HG03520 (cell line): Measurements from ENCODE around the gene OLFML2B.
A peak's percentile ranks its signal among the peaks of the same experiment; 100 is the strongest.

Experiments used
- ATAC-seq: cut with Tn5 transposase; IDR thresholded peaks from one replicate; pipeline ENCODE4 v1.9.1; 2021; ENCODE audit warnings: mild to moderate bottlenecking, moderate library complexity; ENCODE audit not compliant: unreplicated experiment

Gene OLFML2B

DNA sequence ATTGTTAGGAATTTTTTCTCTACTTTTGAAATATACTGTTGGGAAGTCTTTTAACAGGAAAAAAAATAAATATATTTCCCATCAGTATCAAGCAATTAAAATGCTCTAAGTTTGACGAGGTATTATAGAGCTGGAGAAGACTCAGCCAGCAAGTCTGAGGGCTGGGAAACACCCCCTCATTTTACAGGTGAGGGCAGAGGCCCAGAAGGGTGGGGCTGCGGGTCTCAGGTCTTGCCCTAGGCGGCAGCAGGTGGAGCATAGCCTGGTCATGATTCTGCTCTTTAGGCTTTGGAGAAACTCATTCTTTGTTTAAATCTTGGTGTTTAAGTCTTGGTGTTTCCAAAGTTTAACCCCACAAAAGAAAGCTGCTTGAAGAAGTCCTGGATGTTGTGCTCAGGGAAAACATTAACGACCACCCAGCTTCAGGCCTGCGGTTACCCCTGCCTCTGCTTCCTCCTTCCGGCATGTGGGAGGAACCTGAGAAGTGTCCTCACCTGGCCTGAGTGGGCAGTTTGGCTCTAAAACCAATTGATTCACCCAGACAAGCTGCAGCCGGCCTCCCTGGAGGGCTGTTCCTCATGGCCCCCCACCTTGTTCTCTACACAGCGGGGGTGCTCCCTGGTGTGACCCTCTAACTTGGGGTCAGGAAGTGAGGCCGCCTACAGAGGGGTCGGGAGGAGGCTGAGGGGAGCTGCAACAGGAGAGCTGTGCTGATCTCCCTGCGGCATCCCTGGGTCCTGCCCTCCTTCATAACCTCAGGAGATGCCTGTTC is 41.7 kb downstream of the OLFML2B start:
- no peak for ATAC-seq

- ATAC-seq = no peak
These were observed 42.5 kb downstream of the OLFML2B start for GRCh38 chr1:161981126-161981525.

DNA sequence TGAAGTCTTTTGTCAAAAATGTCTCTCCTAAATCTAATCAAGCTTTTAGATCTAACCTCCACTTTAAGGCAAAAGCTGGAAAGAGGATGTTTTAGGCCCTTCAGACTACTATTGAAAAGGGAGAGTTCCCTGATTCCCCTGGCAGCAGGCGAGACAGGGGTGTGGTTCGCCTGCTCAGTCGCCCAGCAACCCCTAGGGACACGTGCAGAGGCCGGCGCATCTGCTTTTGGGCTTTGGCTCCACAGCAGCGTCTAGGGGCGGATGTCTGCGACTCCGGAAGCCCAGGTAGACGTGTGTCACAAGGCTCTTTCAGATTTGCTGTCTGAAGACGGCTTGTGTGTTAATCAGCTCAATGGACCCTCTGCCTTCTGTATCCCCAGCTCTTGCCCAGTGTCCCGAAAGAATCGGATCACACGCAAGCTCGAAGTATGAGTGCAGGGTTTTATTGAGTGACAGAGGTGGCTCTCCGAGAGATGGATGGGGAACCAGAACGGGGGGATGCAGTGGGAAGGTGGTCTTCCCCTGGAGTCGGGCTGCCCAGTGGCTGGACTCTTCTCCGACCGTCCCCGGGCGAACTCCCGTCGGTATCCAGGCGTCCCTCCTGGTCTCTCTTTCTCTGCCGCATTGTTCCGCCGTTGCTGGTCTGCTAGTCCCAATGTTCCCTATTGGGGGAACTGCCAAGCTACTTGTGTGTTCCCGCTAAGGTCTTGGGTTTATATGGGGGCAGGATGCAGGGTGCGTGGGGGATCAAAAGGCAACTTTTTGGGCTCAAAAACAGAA is 45.5 kb downstream of the OLFML2B start:
- ATAC-seq = no peak

DNA sequence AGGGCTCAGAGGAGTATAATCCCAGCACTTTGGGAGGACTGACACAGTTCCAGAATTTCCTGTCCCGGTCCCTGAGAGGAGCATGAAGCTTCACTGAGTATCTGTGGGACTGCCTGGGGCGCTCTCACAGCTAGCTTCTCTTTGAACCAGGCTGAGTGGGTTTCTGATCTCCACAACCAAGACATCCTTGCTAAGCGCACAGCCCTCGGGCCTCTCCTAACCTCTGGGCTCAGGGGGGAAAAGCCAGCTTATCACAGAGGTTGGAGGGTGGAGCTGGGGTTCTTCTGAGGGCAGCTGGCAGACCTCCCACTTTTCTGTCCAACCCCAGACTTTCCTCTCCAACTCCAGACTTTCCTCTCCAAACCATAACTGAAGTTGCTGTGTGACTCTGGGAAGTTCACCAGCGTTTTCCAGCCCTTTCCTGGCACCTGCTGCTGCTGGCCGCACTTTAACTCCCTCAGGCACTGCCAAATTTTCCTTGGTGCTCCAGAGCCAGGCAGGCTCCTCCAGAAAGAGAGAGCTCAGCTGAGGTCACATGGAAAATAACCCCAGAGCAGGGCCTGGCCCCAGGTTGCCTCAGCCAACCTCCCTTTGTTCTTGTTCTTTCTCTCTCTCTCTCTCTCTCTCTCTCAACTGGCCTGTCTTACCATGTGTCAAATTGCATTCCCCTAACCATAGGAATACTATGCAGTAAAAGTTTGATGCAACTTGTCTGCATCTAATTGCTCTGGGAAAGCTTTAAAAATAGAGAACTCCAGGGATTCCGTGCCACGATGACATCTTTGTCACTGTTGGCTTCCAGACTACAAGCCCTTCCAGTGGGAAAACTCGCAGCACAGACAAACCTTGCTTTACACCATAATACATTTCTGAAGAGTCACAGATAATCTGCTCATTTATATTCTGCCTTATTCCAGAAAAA is 49.5 kb downstream of the OLFML2B start:
- no peak for ATAC-seq

DNA sequence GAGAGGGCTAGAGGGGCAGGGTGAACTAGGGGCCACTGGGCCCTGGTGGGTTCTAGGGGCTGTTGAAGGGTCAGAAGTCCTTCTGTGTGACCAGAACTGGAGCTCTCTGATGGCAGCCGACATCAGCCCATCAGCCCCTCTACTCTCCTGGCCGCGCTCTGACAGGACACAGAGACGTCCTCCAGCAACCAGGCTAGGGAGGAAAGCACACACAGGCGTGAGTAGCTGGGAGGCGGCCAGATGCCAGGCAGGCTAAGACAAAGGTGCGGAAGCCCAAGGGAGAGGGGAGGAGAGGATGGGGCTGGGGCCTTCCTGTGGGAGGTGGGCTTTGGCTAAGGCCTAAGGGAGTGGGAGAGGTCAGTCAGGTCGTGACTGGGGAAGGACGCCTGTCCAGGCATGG is 50.8 kb downstream of the OLFML2B start:
- ATAC-seq = no peak

DNA sequence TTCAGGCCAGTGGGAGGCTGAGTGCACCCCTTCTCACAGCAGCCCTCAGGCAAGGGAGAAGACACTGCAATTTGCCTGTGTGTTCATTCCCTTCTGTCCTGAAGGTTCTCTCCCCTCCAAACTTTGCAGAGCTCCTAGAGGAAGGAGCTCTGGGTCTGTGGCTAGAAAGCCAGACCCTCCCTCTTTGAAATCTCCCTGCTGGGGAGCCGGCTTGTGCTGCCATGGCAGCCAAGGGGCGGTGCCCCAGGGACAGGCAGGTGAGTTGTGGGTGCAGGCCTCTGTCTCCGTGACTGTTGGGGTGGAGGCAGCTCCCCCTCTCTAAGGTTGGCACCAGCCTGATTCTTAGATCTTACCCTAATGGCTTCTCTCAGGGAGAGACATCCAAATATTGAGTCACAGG is 53.0 kb downstream of the OLFML2B start:
- no peak for ATAC-seq

DNA sequence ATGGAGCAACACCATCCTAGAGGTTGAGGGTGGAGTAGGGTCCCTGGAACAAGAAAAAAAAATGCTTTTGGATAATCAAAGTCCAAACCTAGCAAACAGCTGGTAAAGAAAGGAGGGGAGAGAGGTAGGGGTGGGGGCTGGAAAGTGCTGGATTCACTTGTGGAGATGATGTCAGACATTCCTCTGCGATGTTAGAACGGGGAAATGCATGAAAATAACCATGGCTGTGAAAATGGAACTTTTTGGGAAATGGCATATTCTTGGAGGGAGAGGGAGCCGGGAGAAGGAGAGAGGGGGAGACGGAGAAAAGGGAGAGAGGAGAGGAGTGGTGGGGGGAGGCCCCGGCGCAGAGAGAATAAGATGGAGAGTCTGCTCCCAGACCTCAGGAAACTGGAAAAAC is 53.6 kb downstream of the OLFML2B start:
- no peak for ATAC-seq

DNA sequence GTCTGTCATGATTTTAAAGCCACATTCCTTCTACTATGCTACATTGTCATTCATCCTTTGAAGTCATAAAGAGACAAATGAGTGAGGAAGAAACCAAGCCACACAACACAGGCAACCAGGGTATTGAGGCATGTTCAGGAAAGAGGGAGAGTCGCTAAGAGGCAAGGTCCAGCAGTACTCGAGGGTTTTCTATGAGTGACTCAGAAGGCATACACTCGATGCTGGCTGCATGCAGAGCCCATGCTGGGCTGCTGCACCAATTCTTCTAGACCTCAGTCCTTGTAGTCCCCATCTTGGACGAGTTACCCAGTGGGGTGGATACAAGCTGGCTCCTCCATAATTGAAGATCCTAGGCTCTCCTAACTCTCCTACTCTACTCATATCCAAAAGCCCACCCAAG is 57.6 kb downstream of the OLFML2B start:
- no peak for ATAC-seq

GRCh38 chr1:161962091-161962887 is 61.4 kb downstream of the OLFML2B start:
- peak; percentile 76 for ATAC-seq

- no peak for ATAC-seq
These were observed 65.2 kb downstream of the OLFML2B start for GRCh38 chr1:161958425-161958824.

- ATAC-seq = no peak
These were observed 66.7 kb downstream of the OLFML2B start for GRCh38 chr1:161956930-161957329.

DNA sequence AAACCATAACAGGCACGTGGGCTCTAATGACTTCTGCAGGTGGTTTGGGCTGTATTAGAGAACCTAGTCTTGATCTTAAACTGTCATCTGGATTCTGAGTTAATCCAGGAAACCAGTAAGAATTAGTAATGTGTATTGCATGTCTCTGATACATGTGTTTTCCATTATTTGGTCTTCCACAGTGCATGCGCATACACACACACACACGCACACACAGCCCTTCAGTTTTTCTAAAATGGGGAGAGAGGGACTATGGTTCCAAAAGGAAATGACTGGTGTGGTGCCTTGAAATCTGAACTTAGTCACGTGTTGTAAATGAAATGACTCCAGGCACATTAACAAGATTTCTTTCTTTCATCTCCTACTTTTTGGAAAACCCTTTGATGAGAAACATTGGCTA is 67.6 kb downstream of the OLFML2B start:
- no peak for ATAC-seq

GRCh38 chr1:161955606-161956005 is 68.1 kb downstream of the OLFML2B start:
- no peak for ATAC-seq

- ATAC-seq = no peak
These were observed 69.2 kb downstream of the OLFML2B start for GRCh38 chr1:161954466-161954865.

GRCh38 chr1:161954050-161954449 is 69.6 kb downstream of the OLFML2B start:
- no peak for ATAC-seq

- ATAC-seq = no peak
These were observed 70.3 kb downstream of the OLFML2B start for GRCh38 chr1:161953256-161953920.

DNA sequence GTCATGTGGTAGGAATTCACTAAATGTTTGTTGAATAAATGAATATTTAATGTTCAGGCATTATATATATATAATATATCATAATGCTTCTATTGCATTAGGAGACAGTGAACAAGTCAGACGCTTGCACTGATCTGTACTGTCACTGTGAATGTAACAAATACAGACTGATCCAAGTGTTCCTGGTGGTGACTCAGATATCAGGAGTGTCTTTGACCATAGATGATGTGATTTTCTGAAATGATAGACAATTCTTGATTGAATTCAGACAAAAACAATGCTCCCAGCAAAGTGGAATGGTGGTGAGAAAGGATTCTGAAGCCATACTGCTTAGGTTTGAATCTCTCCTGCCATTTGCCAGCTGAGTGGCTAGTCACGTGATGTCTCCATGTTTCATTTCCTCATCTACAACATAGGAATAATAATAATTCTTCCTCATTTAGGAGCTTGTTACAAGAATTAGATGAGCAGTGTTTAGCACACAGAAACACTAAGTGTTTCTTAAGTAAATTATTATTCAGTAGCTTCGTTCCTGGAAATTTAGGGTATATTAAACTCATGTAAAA is 71.0 kb downstream of the OLFML2B start:
- no peak for ATAC-seq

DNA sequence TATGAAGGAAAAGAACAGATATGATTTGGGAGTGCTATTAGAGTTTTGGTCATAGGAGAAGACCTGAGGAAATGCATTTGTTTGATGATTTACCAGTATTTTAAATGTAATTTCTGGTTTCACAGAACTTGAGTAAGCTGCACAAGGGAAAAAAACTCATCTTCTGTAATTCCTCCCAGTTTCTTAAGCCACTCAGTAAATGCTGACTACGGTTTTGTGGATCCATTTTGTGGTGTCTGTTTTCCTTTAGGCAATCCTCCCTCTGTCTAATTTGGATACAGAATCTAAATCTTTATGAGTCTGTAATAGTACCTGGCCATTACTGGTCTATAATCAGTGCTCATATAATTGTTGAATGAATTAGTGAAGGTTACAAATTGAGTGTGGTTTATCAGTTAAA is 72.0 kb downstream of the OLFML2B start:
- ATAC-seq = no peak

DNA sequence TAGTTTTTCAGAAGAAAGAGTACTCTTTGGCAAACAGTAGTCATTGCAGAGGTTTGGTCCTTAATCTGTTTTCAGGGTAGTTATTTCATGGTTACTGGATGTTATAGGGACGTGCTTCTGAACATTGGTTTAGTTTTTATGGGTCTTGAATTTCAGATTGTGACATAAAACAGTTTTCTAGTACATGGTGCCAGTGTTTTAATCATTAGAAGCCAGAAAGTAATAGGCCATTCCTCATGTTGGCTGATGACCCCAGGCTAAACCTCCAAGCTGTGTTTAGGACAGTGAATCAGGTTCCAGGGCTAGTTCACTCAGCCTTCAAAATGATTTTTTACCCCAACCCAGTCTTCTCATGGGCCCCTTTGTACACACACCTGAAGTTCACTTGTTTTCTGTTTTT is 73.3 kb downstream of the OLFML2B start:
- no peak for ATAC-seq

DNA sequence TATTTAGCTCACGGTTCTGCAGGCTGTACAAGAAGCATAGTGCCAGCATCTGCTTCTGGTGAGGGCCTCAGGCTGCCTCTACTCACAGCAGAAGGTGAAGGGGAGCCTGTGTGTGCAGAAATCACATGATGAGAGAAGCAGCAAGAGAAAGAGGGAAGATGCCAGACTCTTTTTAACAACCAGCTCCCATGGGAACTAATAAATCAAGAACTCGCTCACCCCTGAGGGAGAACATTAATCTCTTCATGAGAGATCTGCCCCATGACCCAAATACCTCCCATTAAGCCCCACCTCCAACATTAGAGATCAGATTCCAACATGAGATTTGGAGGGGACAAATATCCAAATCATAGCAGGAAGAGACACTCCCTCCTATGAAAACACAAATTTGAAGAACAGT is 74.1 kb downstream of the OLFML2B start:
- ATAC-seq = no peak
